Endothelial cell of hepatic sinusoid (primary cell): Measurements from ENCODE around the gene ABCB8.

Experiments used
- in situ Hi-C: cut with HindIII; loops from 2 replicates; pipeline ENCODE4 v1.10.0; 2017; ENCODE audit warnings: low sequenced_read_pairs

Gene ABCB8

GRCh38 chr7:151095828-151096475, 67.7 kb downstream of the ABCB8 start:
- in situ Hi-C loops = no loop called here
